ENCODE data around the gene SIPA1L3. TPM values are rescaled to one million over a fixed set of nuclear protein-coding genes. Genes with fewer than 3 reads are reported as not detected.

Gene SIPA1L3
- total RNA-seq, 1 experiment from 2014 or later = 36.0 TPM

- no peak for DNase-seq (ENCODE audit: unreplicated experiment)
- ChIA-PET CTCF (interaction anchor here (0.5 to 1.4 kb wide), 3 partner anchors 10 to 82 kb away, joined by 3 to 4 read pairs (median 4); no protein-coding TSS in a partner anchor), POLR2A (no interaction called here)
- H3K27me3 Mint-ChIP-seq (ENCODE audit: insufficient read depth, unreplicated experiment) = no peaks in the 10 kb centered on the region
- H3K36me3 Mint-ChIP-seq (ENCODE audit: insufficient read depth, unreplicated experiment) = no peaks in the 10 kb centered on the region
- H3K9me3 Mint-ChIP-seq (ENCODE audit: unreplicated experiment) = no peaks in the 10 kb centered on the region
- intact Hi-C loops (cut with micrococcal nuclease) = no loop called here
- no TSS peak for BruUV-seq (replicated peaks)
- H3K4me3 Mint-ChIP-seq (ENCODE audit: unreplicated experiment) = no peak overlapping the region
- no peak for TF ChIP-seq CTCF (IDR thresholded peaks at IDR 0.05; ENCODE audit: unreplicated experiment)
- no peak overlapping the region for H3K27ac Mint-ChIP-seq (ENCODE audit: low read depth, unreplicated experiment)
- H3K4me1 Mint-ChIP-seq (ENCODE audit: insufficient read depth, unreplicated experiment) = peaks cover 12% of the 10 kb centered on the region
Observed at GRCh38 chr19:38219221-38219620, 312.2 kb downstream of the SIPA1L3 start.

- Mint-ChIP-seq H3K9me3 (ENCODE audit: unreplicated experiment) (no peaks in the 10 kb centered on the region), H3K4me3 (ENCODE audit: unreplicated experiment) (no peak overlapping the region), H3K4me1 (ENCODE audit: insufficient read depth, unreplicated experiment) (peaks cover 16% of the 10 kb centered on the region), H3K36me3 (ENCODE audit: insufficient read depth, unreplicated experiment) (no peaks in the 10 kb centered on the region), H3K27me3 (ENCODE audit: insufficient read depth, unreplicated experiment) (no peaks in the 10 kb centered on the region), H3K27ac (ENCODE audit: low read depth, unreplicated experiment) (no peak overlapping the region)
- ChIA-PET CTCF (interaction anchor here (0.6 kb wide), 1 partner anchor 34 kb away, joined by 3 read pairs; no protein-coding TSS in a partner anchor), POLR2A (no interaction called here)
- intact Hi-C loops (cut with micrococcal nuclease) = no loop called here
- no TSS peak for BruUV-seq (replicated peaks)
- TF ChIP-seq CTCF (IDR thresholded peaks at IDR 0.05; ENCODE audit: unreplicated experiment) = no peak
- no peak for DNase-seq (ENCODE audit: unreplicated experiment)
Observed at GRCh38 chr19:38221421-38221820, 314.4 kb downstream of the SIPA1L3 start.

- no TSS peak for BruUV-seq (replicated peaks)
- Mint-ChIP-seq H3K27me3 (ENCODE audit: insufficient read depth, unreplicated experiment) (peaks cover 4% of the 10 kb centered on the region), H3K4me1 (ENCODE audit: insufficient read depth, unreplicated experiment) (peaks cover 23% of the 10 kb centered on the region), H3K36me3 (ENCODE audit: insufficient read depth, unreplicated experiment) (no peaks in the 10 kb centered on the region), H3K27ac (ENCODE audit: low read depth, unreplicated experiment) (no peak overlapping the region), H3K9me3 (ENCODE audit: unreplicated experiment) (no peaks in the 10 kb centered on the region), H3K4me3 (ENCODE audit: unreplicated experiment) (no peak overlapping the region)
- DNase-seq (ENCODE audit: unreplicated experiment) = no peak
- no peak for TF ChIP-seq CTCF (IDR thresholded peaks at IDR 0.05; ENCODE audit: unreplicated experiment)
- intact Hi-C loops (cut with micrococcal nuclease) = no loop called here
- ChIA-PET CTCF (interaction anchor here (0.6 kb wide), 1 partner anchor 33 kb away, joined by 3 read pairs; no protein-coding TSS in a partner anchor), POLR2A (no interaction called here)
Observed at GRCh38 chr19:38221919-38222830, 315.2 kb downstream of the SIPA1L3 start.

- CTCF ChIA-PET = no interaction called here
- peak overlapping the region; percentile 62 for H3K4me3 Mint-ChIP-seq (ENCODE audit: unreplicated experiment)
- H3K36me3 Mint-ChIP-seq (ENCODE audit: insufficient read depth, unreplicated experiment) = no peaks in the 10 kb centered on the region
- TF ChIP-seq CTCF (IDR thresholded peaks at IDR 0.05; ENCODE audit: unreplicated experiment) = no peak
- no peaks in the 10 kb centered on the region for H3K9me3 Mint-ChIP-seq (ENCODE audit: unreplicated experiment)
- peak overlapping the region; percentile 7 for H3K27ac Mint-ChIP-seq (ENCODE audit: low read depth, unreplicated experiment)
- POLR2A ChIA-PET = no interaction called here
- peaks cover 10% of the 10 kb centered on the region for H3K27me3 Mint-ChIP-seq (ENCODE audit: insufficient read depth, unreplicated experiment)
- no peak for DNase-seq (ENCODE audit: unreplicated experiment)
- H3K4me1 Mint-ChIP-seq (ENCODE audit: insufficient read depth, unreplicated experiment) = peaks cover 28% of the 10 kb centered on the region
- BruUV-seq (replicated peaks) = no TSS peak
- intact Hi-C loops (cut with micrococcal nuclease) = no loop called here
Observed at GRCh38 chr19:38223119-38223523, 316.1 kb downstream of the SIPA1L3 start.
